A549 (cell line): ENCODE data around the gene TMED4. TPM values are rescaled to one million over a fixed set of nuclear protein-coding genes. Genes with fewer than 3 reads are reported as not detected.

Experiments
- ATAC-seq, 2 experiments: fragments of 200-7000 bp in 1 of 2; fragments of >200 bp in 1 of 2; cut with Nextera tagmentation in 1 of 2; cut with Tn5 transposase in 1 of 2; 3 replicates each; pipeline versions ENCODE4 v1.8.0 to v1.9.1; 2018 to 2020; ENCODE audit warnings: mild to moderate bottlenecking in 1 of 2, moderate library complexity in 1 of 2
- CTCF ChIA-PET: fragments of 300-600 bp; sonication (Branson Sonifier 250); formaldehyde crosslinking; extraction: SDS; loops from one replicate; lab custom pipeline; 2021; ENCODE audit warnings: antibody characterized with exemption, inconsistent platforms; lab: Yijun Ruan, JAX
- POLR2A ChIA-PET: fragments of 350-600 bp; formaldehyde crosslinking; extraction: SDS; loops from one replicate; lab custom pipeline; 2021; ENCODE audit warnings: antibody characterized with exemption, inconsistent platforms; lab: Yijun Ruan, JAX
- DNase-seq, 2 experiments: peaks; one replicate each; pipeline versions ENCODE4 v3.0.0 to v3.0.0-alpha.2; 2011 to 2016; ENCODE audit warnings: low read depth in 1 of 2, low spot score in 1 of 2
- FAIRE-seq: peaks from 2 replicates; lab custom pipeline; 2011; peaks lifted over from hg19 to GRCh38; lab: Jason Lieb, UNC
- H3K27ac ChIP-seq, 2 experiments: fragments of >200 bp; sonication (Bioruptor Twin); formaldehyde crosslinking; 3 replicates each; pipeline ENCODE4 v1.5.1; 2016 to 2017
- H3K4me1 ChIP-seq: fragments of >200 bp; sonication (Bioruptor Twin); formaldehyde crosslinking; 3 replicates; pipeline ENCODE4 v1.6.1; 2016
- H3K4me2 ChIP-seq: fragments of >200 bp; sonication (Bioruptor Twin); formaldehyde crosslinking; 3 replicates; pipeline ENCODE4 v1.6.1; 2016
- H3K4me3 ChIP-seq: fragments of >200 bp; sonication (Bioruptor Twin); formaldehyde crosslinking; 3 replicates; pipeline ENCODE4 v1.5.1; 2016
- H3K9me3 ChIP-seq: fragments of >200 bp; sonication (Bioruptor Twin); formaldehyde crosslinking; 3 replicates; pipeline ENCODE4 v1.6.1; 2016
- BCL3 ChIP-seq: fragments of >200 bp; sonication (Bioruptor Twin); formaldehyde crosslinking; IDR thresholded peaks from 3 replicates; pipeline ENCODE4 v1.6.1; 2016
- BHLHE40 ChIP-seq: IDR thresholded peaks from 2 replicates; pipeline ENCODE4 v1.6.1; 2012; ENCODE audit warnings: low read depth, low read length, inconsistent platforms
- CHD4 ChIP-seq: fragments of 200-600 bp; sonication (generic); IDR thresholded peaks from 2 replicates; pipeline ENCODE4 v1.6.1; 2016; ENCODE audit warnings: antibody characterized with exemption, mild to moderate bottlenecking, borderline replicate concordance
- E2F6 ChIP-seq: IDR thresholded peaks from 2 replicates; pipeline ENCODE4 v1.6.1; 2012; ENCODE audit warnings: low read depth, borderline replicate concordance
- EHMT2 ChIP-seq: fragments of 200-600 bp; sonication (generic); IDR thresholded peaks from 2 replicates; pipeline ENCODE4 v1.6.1; 2016; ENCODE audit warnings: antibody characterized with exemption, low read depth, mild to moderate bottlenecking, moderate library complexity
- EP300 ChIP-seq, 2 experiments: fragments of >200 bp; sonication (Bioruptor Twin); formaldehyde crosslinking; IDR thresholded peaks; 2 replicates in 1 of 2; 3 replicates in 1 of 2; pipeline ENCODE4 v1.6.1; 2016 to 2017
- FOSB ChIP-seq: fragments of 250-450 bp; sonication (Bioruptor Pico); IDR thresholded peaks from 2 replicates; pipeline ENCODE4 v1.5.0; 2020; ENCODE audit warnings: mild to moderate bottlenecking, moderate library complexity
- FOSL2 ChIP-seq, 2 experiments: fragments of 450-650 bp in 1 of 2; fragments of >200 bp in 1 of 2; sonication (Bioruptor Twin) in 1 of 2; formaldehyde crosslinking; IDR thresholded peaks; 2 replicates each; pipeline versions ENCODE4 v1.5.0 to v1.6.1; 2016 to 2020; ENCODE audit warnings: mild to moderate bottlenecking in 1 of 2, moderate library complexity in 1 of 2
- FOXS1 ChIP-seq: fragments of 250-450 bp; sonication (Bioruptor Pico); IDR thresholded peaks from 2 replicates; pipeline ENCODE4 v1.5.0; 2020; ENCODE audit warnings: mild to moderate bottlenecking, moderate library complexity
- HES2 ChIP-seq: fragments of >200 bp; sonication (Bioruptor Twin); formaldehyde crosslinking; IDR thresholded peaks from 2 replicates; pipeline ENCODE4 v1.6.1; 2016
- HMGXB4 ChIP-seq: fragments of 250-450 bp; sonication (Bioruptor Pico); IDR thresholded peaks from 2 replicates; pipeline ENCODE4 v1.5.0; 2021; ENCODE audit warnings: mild to moderate bottlenecking, moderate library complexity, borderline replicate concordance
- HOXA7 ChIP-seq: fragments of 250-450 bp; sonication (Bioruptor Pico); IDR thresholded peaks from 2 replicates; pipeline ENCODE4 v1.5.0; 2020; ENCODE audit warnings: mild to moderate bottlenecking, moderate library complexity
- HOXB13 ChIP-seq: fragments of 250-450 bp; sonication (Bioruptor Pico); IDR thresholded peaks from 2 replicates; pipeline ENCODE4 v1.5.0; 2020; ENCODE audit warnings: low read depth, mild to moderate bottlenecking, moderate library complexity
- HOXB5 ChIP-seq: fragments of 250-450 bp; sonication (Bioruptor Pico); IDR thresholded peaks from 2 replicates; pipeline ENCODE4 v1.5.0; 2020; ENCODE audit warnings: mild to moderate bottlenecking, moderate library complexity
- JUN ChIP-seq, 2 experiments: fragments of >200 bp; sonication (Bioruptor Twin); formaldehyde crosslinking; IDR thresholded peaks; 2 replicates in 1 of 2; 3 replicates in 1 of 2; pipeline ENCODE4 v1.6.1; 2016 to 2017
- JUNB ChIP-seq: fragments of >200 bp; sonication (Bioruptor Twin); formaldehyde crosslinking; IDR thresholded peaks from 2 replicates; pipeline ENCODE4 v1.6.1; 2016
- KDM1A ChIP-seq: fragments of 200-600 bp; sonication (generic); IDR thresholded peaks from 2 replicates; pipeline ENCODE4 v1.6.1; 2016; ENCODE audit warnings: low read depth, mild to moderate bottlenecking
- KDM5A ChIP-seq: fragments of 200-600 bp; sonication (generic); IDR thresholded peaks from 2 replicates; pipeline ENCODE4 v1.6.1; 2016; ENCODE audit warnings: antibody characterized with exemption, mild to moderate bottlenecking
- MAFK ChIP-seq: fragments of 450-650 bp; IDR thresholded peaks from 2 replicates; pipeline ENCODE4 v1.6.1; 2014; ENCODE audit not compliant: partially characterized antibody
- MAX ChIP-seq: IDR thresholded peaks from 2 replicates; pipeline ENCODE4 v1.6.1; 2012
- MYC ChIP-seq: IDR thresholded peaks from 2 replicates; pipeline ENCODE4 v1.6.1; 2012; ENCODE audit warnings: mild to moderate bottlenecking, inconsistent platforms, low read length, improper control_type of control experiment, borderline replicate concordance
- NPAS2 ChIP-seq: fragments of 250-450 bp; sonication (Bioruptor Pico); IDR thresholded peaks from 2 replicates; pipeline ENCODE4 v1.8.0; 2022; ENCODE audit warnings: mild to moderate bottlenecking, moderate library complexity, borderline replicate concordance
- PBX3 ChIP-seq: IDR thresholded peaks from 2 replicates; pipeline ENCODE4 v1.6.1; 2012
- PHF8 ChIP-seq: fragments of 200-600 bp; sonication (generic); IDR thresholded peaks from 2 replicates; pipeline ENCODE4 v1.6.1; 2016; ENCODE audit warnings: low read depth, mild to moderate bottlenecking, antibody characterized with exemption, moderate library complexity, borderline replicate concordance
- POLR2AphosphoS2 ChIP-seq: conservative IDR thresholded peaks from 2 replicates; pipeline ENCODE4 v1.6.1; 2012; ENCODE audit warnings: low read length, improper control_type of control experiment, inconsistent platforms
- RAD21 ChIP-seq, 2 experiments: fragments of >200 bp in 1 of 2; sonication (Bioruptor Twin) in 1 of 2; formaldehyde crosslinking in 1 of 2; IDR thresholded peaks in 1 of 2; conservative IDR thresholded peaks in 1 of 2; 2 replicates in 1 of 2; 3 replicates in 1 of 2; pipeline ENCODE4 v1.6.1; 2012 to 2018; ENCODE audit warnings: inconsistent platforms in 1 of 2
- RCOR1 ChIP-seq: fragments of 150-350 bp; IDR thresholded peaks from 2 replicates; pipeline ENCODE4 v1.6.1; 2014; ENCODE audit warnings: antibody characterized with exemption, low read length, low read depth
- RFX5 ChIP-seq: fragments of 450-650 bp; IDR thresholded peaks from 2 replicates; pipeline ENCODE4 v1.7.1; 2014; ENCODE audit warnings: antibody characterized with exemption, mild to moderate bottlenecking, moderate library complexity
- SREBF2 ChIP-seq: fragments of 450-650 bp; IDR thresholded peaks from 2 replicates; pipeline ENCODE4 v1.6.1; 2014; ENCODE audit warnings: mild to moderate bottlenecking, moderate library complexity
- TP53 ChIP-seq: fragments of 250-450 bp; sonication (Bioruptor Pico); IDR thresholded peaks from 2 replicates; pipeline ENCODE4 v1.5.0; 2021; ENCODE audit warnings: mild to moderate bottlenecking, moderate library complexity
- USF2 ChIP-seq: fragments of 450-650 bp; IDR thresholded peaks from 2 replicates; pipeline ENCODE4 v1.6.1; 2014; ENCODE audit warnings: antibody characterized with exemption
- ZFP36 ChIP-seq: fragments of 450-650 bp; IDR thresholded peaks from 2 replicates; pipeline ENCODE4 v1.6.1; 2014; ENCODE audit warnings: borderline replicate concordance; ENCODE audit not compliant: partially characterized antibody
- ZSCAN20 ChIP-seq: fragments of 250-450 bp; sonication (Bioruptor Pico); IDR thresholded peaks from 2 replicates; pipeline ENCODE4 v1.8.0; 2022; ENCODE audit warnings: mild to moderate bottlenecking, moderate library complexity
- WGBS: methylation state at CpG from one replicate; pipeline ENCODE4 v1.1.6; 2017; ENCODE audit errors: missing lambda C conversion rate; 5-methylcytosine and 5-hydroxymethylcytosine counted together
- polyA minus RNA-seq: library from RNA; depleted of rRNA, polyadenylated mRNA; stranded (reverse); fragments of >200 nt; gene quantifications from 2 replicates; pipeline ENCODE4 v1.2.3, GENCODE V29; 2011; rRNA and poly(A)+ RNA removed
- polyA plus RNA-seq, 4 experiments: library from polyadenylated mRNA; depleted of rRNA in 3 of 4; stranded (reverse); fragments of >200 nt; fragmentation: RNase III in 1 of 4; extraction: RNeasy Plus Mini Kit Qiagen cat#74134 plus additional on column Dnase treatment in 1 of 4; gene quantifications; 2 replicates in 3 of 4; 3 replicates in 1 of 4; pipeline ENCODE4 v1.2.3, GENCODE V29; 2011 to 2017

Gene TMED4
- 68.3 and 79.2 TPM in 2 replicates for polyA plus RNA-seq (2011; rRNA removed)
- polyA plus RNA-seq (2012; cell fraction: cytosol; rRNA removed), result 53.0 and 70.7 TPM in 2 replicates
- polyA plus RNA-seq (2012; cell fraction: nucleus; rRNA removed), result 98.9 and 134 TPM in 2 replicates
- polyA plus RNA-seq (2017; fragmentation: RNase III; extraction: RNeasy Plus Mini Kit Qiagen cat#74134 plus additional on column Dnase treatment), result 53.9 to 55.9 TPM (median 55.1 TPM) in 3 replicates
- polyA minus RNA-seq, result 58.8 and 75.2 TPM in 2 replicates

- ChIA-PET POLR2A (interaction anchor here (0.6 to 2.5 kb wide), 9 partner anchors 8 to 554 kb away, joined by 3 to 21 read pairs (median 5); partner anchors contain the start of genes DDX56, H2AZ2, NUDCD3 and OGDH), CTCF (interaction anchor here (0.6 to 5.0 kb wide), 6 partner anchors 9 to 554 kb away, joined by 3 to 18 read pairs (median 4); no protein-coding TSS in a partner anchor)
- ATAC-seq (peak; percentile 94), FAIRE-seq (no peak), DNase-seq (peak; percentile 98 to 99)
- peak within 1 kb of the TSS; percentile 94 for H3K4me3 ChIP-seq
- H3K27ac ChIP-seq, result peak within 1 kb of the TSS; percentile 94 to 95
- H3K4me2 ChIP-seq, result peak within 1 kb of the TSS; percentile 78
- peaks cover 16% of the 10 kb centered on the region for H3K4me1 ChIP-seq
- H3K9me3 ChIP-seq, result no peaks in the 10 kb centered on the region
- WGBS, result 1% methylated on average over 23 of the region's 71 CpGs
- peak; percentile 64 to 93; a peak in 4 of 5 replicates for TF ChIP-seq JUN (IDR thresholded peaks at IDR 0.05)
- no peak for TF ChIP-seq BHLHE40
- peak; percentile 62; the same call in 1 of the 2 replicates for TF ChIP-seq PHF8
- TF ChIP-seq RAD21 (conservative IDR thresholded peaks at IDR 0.05 in 1 of 2, IDR thresholded peaks at IDR 0.05 in 1 of 2), result no peak
- TF ChIP-seq RCOR1, result no peak
- 0 out of 2 replicates have a peak, but pooled peaks have one; percentile 43 for TF ChIP-seq KDM5A
- TF ChIP-seq HOXA7 (CRISPR knock-in tag), result no peak
- TF ChIP-seq E2F6, result peak; percentile 62
- no peak for TF ChIP-seq ZSCAN20 (CRISPR knock-in tag)
- TF ChIP-seq FOXS1 (CRISPR knock-in tag), result no peak
- TF ChIP-seq EHMT2, result no peak
- TF ChIP-seq TP53 (CRISPR knock-in tag), result no peak
- TF ChIP-seq SREBF2, result no peak
- TF ChIP-seq HMGXB4 (CRISPR knock-in tag), result no peak
- TF ChIP-seq HOXB13, result no peak
- TF ChIP-seq HOXB5 (CRISPR knock-in tag), result no peak
- TF ChIP-seq BCL3, result peak; percentile 86
- no peak for TF ChIP-seq ZFP36
- no peak for TF ChIP-seq CHD4
- TF ChIP-seq EP300 (IDR thresholded peaks at IDR 0.05), result no peak
- TF ChIP-seq KDM1A, result no peak
- TF ChIP-seq USF2, result no peak
- 0 out of 2 replicates have a peak, but pooled peaks have one; percentile 25 for TF ChIP-seq PBX3
- TF ChIP-seq MAX, result peak; percentile 61; the same call in 1 of the 2 replicates
- TF ChIP-seq POLR2AphosphoS2, result no peak
- peak; percentile 94 for TF ChIP-seq MAFK
- TF ChIP-seq RFX5, result no peak
- TF ChIP-seq HES2, result no peak
- TF ChIP-seq FOSB, result no peak
- peak; percentile 28; the same call in 1 of the 2 replicates for TF ChIP-seq MYC
- TF ChIP-seq JUNB, result no peak
- TF ChIP-seq NPAS2 (CRISPR knock-in tag), result no peak
- no peak for TF ChIP-seq FOSL2 (IDR thresholded peaks at IDR 0.05)
- TF ChIP-seq FOSL2 (CRISPR knock-in tag; IDR thresholded peaks at IDR 0.05), result no peak
Observed at GRCh38 chr7:44581879-44582603, at the start of gene TMED4. Gene TMED4, minus strand, starts transcription at chr7:44582231. Its CDS starts 25 bp downstream, at chr7:44582206.
